PC-9 (cell line): ENCODE measurements around the gene HSPB8.

Source experiments
- EZH2 ChIP-seq: fragments of 200-600 bp; sonication (generic); IDR thresholded peaks from 2 replicates; pipeline ENCODE4 v1.8.0; 2017; ENCODE audit warnings: antibody characterized with exemption, low read depth
- TF ChIP-seq, protein P1 (sequence below): fragments of 200-600 bp; sonication (generic); conservative IDR thresholded peaks from 2 replicates; pipeline ENCODE4 v1.6.1; 2017; ENCODE audit warnings: mixed run types, antibody characterized with exemption, mild to moderate bottlenecking, moderate library complexity

DNA sequence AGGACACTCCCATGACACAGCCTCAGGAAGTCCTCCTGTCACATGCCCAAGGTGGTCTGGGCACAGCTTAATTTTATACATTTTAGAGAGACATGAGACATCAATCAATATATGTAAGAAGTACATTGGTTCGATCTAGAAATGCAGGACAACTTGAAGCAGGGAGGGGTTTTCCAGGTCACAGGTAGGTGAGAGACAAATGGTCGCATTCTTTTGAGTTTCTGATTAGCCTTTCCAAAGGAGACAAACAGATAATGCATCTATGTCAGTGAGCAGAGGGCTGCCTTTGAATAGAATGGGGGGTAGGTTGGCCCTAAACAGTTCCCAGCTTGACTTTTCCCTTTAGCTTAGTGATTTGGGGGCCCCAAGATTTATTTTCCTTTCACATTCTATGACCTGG is 2.5 kb downstream of the HSPB8 start:
- TF ChIP-seq, protein P1, sequence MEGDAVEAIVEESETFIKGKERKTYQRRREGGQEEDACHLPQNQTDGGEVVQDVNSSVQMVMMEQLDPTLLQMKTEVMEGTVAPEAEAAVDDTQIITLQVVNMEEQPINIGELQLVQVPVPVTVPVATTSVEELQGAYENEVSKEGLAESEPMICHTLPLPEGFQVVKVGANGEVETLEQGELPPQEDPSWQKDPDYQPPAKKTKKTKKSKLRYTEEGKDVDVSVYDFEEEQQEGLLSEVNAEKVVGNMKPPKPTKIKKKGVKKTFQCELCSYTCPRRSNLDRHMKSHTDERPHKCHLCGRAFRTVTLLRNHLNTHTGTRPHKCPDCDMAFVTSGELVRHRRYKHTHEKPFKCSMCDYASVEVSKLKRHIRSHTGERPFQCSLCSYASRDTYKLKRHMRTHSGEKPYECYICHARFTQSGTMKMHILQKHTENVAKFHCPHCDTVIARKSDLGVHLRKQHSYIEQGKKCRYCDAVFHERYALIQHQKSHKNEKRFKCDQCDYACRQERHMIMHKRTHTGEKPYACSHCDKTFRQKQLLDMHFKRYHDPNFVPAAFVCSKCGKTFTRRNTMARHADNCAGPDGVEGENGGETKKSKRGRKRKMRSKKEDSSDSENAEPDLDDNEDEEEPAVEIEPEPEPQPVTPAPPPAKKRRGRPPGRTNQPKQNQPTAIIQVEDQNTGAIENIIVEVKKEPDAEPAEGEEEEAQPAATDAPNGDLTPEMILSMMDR, result no peak
- TF ChIP-seq EZH2, result no peak
